ENCODE results near the gene PAK2. TPM values are rescaled to one million over a fixed set of nuclear protein-coding genes. Genes with fewer than 3 reads are reported as not detected.
A peak's percentile ranks its signal among the peaks of the same experiment; 100 is the strongest.

Gene PAK2
- 37.9 TPM for total RNA-seq

DNA sequence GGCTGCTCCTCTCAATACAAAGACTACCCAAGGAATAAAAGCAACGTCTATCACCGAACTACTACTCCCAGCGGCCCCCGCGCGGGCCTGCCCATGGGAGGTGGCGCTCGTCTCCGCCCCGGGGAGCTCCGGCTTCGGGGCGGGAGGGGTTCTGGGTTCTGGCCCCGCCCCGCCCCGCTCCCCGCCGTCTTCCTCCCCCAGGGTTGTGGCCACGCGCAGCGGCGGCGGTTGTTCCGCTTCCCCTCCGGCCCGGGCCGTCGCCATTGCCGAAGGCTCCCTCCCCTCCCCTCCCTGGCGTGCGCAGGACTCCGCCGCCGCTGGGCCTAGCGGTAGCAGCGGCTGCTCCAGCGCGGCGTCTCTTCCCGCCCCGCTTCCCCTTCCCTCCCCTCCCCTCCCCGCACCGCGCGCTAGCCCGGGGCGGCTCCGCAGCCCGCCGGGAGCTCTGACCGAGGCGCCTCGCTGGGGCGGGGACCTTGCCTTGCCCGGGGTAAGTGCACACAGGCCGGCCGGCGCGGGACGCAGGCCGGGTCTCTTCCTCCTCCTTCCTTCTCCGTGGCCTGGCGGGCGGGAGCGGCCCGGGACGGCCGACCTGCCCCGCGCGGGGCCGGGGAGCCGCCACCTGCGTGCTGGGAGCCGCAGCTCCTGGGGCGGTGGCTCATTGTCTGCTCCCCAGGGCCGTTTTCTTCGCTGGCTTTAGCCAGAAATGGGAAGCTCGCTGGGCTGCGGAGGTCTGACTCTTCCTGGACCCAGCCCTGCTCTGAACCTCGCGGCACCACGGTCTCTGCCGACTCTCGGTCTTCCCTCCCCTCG lies at the start of gene PAK2:
TSS of gene PAK2 (plus strand) at position 187 of the 810 bp plus-strand sequence. CDS start 42,790 bp downstream, outside the sequence.
- no peaks in the 10 kb centered on the region for H3K9me3 ChIP-seq (ENCODE audit: low read depth, low read length)
- peaks cover 34% of the 10 kb centered on the region for H3K4me1 ChIP-seq (ENCODE audit: insufficient read depth, low read length)
- peak within 1 kb of the TSS; percentile 91 for H3K4me3 ChIP-seq (ENCODE audit: low read length)
- no peaks in the 10 kb centered on the region for H3K27me3 ChIP-seq (ENCODE audit: insufficient read depth, low read length)

DNA sequence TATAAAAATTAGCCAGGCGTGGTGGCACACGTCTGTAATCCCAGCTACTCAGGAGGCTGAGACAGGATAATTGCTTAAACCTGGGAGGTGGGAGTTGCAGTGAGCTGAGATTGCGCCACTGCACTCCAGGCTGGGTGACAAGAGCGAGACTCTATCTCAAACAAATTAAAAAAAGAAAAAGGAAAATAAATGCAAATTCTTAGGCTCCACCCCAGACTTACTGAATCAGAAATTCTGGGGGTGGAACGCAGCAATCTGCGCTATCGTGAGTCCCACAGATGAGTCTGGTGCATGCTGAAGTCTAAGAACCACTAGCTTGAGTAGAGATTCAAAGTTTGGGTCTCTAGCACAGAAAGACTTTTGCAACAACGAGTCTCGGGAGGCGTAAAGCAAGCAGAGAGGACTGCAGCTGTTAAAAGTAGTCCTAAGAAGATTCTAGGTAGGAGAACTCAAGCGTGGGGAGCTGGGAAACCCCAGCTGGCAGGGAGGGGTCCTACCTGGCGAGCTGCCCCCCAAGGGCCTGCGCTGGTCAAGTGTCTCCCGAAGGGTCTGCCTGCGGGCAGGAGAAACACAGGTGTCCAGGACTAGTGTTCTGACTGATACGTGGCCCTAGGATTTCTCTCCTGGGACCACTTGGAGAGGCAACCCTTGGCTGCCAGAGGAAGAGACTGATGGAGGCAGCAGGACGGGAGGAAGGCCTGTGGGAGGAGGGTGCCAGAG lies 49.6 kb upstream of the PAK2 start:
- Histone ChIP-seq H3K9me3 (ENCODE audit: low read depth, low read length) (no peaks in the 10 kb centered on the region), H3K4me1 (ENCODE audit: insufficient read depth, low read length) (peaks cover 92% of the 10 kb centered on the region), H3K4me3 (ENCODE audit: low read length) (peak overlapping the region; percentile 40), H3K27me3 (ENCODE audit: insufficient read depth, low read length) (no peaks in the 10 kb centered on the region)

DNA sequence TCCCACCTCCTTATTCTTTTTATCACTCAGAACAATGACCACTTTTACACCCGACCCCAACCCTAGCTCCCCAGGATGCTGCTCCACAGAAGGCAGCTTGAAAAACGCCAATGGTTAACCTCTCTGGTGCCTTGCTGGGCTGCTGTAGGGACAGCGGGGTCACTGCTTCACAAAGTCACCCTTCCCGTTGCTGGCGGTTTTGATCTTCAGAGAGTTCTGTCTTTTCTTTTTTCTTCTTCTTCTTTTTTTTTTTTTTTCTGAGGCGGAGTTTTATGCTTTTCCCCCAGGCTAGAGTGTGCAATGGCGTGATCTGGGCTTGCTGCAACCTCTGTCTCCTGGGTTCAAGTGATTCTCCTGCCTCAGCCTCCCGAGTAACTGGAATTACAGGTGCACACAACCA lies 48.3 kb upstream of the PAK2 start:
- Histone ChIP-seq H3K27me3 (ENCODE audit: insufficient read depth, low read length) (no peaks in the 10 kb centered on the region), H3K4me1 (ENCODE audit: insufficient read depth, low read length) (peaks cover 79% of the 10 kb centered on the region)

DNA sequence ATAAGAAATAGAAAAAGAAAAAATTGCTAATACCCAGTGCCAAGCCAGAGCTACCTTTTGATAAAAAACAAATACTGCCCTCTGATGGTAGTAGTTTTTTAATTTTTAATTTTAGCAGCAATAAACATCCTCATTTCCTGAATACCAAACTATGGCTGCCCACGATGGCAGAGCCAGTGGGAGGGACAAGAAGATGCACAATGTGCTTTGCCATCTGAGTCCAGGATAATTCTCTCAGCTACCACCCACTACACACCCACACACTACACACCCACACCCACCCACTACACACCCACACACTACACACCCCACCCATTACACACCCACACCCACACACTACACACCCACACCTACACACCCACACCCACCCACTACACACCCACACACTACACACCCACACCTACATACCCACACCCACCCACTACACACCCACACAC lies 45.4 kb upstream of the PAK2 start:
- H3K27me3 ChIP-seq (ENCODE audit: insufficient read depth, low read length), result no peaks in the 10 kb centered on the region
- no peak overlapping the region for H3K4me3 ChIP-seq (ENCODE audit: low read length)
- no peaks in the 10 kb centered on the region for H3K9me3 ChIP-seq (ENCODE audit: low read depth, low read length)
- peaks cover 52% of the 10 kb centered on the region for H3K4me1 ChIP-seq (ENCODE audit: insufficient read depth, low read length)

More for the DNA sequence above, 48.3 kb upstream of the PAK2 start:
- Histone ChIP-seq H3K9me3 (ENCODE audit: low read depth, low read length) (no peaks in the 10 kb centered on the region), H3K4me3 (ENCODE audit: low read length) (peak overlapping the region; percentile 40)

DNA sequence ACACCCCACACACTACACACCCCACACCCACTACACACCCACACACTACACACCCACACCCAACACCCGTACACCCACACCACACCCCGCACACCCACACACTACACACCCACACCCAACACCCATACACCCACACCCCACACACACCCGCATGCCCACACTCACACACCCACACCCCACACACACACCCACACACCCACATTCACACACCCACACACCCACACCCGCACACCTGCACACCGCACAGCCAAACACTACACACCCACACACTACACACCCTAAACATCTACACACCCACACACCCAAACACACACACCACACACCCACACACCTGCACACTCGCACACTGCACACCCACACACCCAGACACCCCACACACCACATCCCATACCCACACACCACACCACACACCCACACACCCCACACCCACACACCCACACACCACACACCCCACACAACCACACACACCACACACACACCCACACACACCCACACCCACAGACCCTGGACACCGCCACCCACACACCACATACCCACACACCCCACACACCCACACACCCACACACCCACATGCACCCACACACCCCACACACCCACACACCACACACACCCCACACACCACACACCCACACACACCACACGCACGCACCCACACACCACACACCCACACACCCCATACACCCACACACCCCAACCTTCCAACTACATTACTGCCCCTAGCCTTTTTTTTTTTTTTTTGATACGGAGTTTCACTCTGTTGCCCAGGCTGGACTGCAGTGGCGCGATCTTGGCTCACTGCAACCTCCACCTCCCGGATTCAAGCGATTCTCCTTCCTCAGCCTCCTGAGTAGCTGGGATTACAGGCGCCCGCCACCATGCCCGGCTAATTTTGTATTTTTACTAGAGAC lies 44.5 kb upstream of the PAK2 start:
- H3K4me3 ChIP-seq (ENCODE audit: low read length), result no peak overlapping the region
- peaks cover 42% of the 10 kb centered on the region for H3K4me1 ChIP-seq (ENCODE audit: insufficient read depth, low read length)
- no peaks in the 10 kb centered on the region for H3K9me3 ChIP-seq (ENCODE audit: low read depth, low read length)
- no peaks in the 10 kb centered on the region for H3K27me3 ChIP-seq (ENCODE audit: insufficient read depth, low read length)

DNA sequence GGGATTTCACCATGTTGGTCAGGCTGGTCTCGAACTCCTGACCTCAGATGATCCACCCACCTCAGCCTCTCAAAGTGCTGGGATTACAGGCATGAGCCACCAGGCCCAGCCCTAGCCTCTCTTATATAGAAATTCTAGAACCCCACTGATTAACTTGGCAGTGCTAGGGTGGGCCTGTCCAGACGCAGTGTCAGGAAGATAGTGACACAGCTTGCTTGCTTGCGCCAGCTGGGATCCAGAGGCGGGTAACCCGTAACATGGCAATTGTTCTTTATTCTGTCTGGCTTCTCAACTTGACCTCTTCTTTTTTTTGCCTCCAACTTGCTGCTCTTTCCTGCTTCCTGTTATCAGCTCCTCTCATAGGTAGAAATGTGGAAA lies 43.8 kb upstream of the PAK2 start:
- Histone ChIP-seq H3K4me1 (ENCODE audit: insufficient read depth, low read length) (peaks cover 39% of the 10 kb centered on the region), H3K9me3 (ENCODE audit: low read depth, low read length) (no peaks in the 10 kb centered on the region), H3K4me3 (ENCODE audit: low read length) (no peak overlapping the region), H3K27me3 (ENCODE audit: insufficient read depth, low read length) (no peaks in the 10 kb centered on the region)

DNA sequence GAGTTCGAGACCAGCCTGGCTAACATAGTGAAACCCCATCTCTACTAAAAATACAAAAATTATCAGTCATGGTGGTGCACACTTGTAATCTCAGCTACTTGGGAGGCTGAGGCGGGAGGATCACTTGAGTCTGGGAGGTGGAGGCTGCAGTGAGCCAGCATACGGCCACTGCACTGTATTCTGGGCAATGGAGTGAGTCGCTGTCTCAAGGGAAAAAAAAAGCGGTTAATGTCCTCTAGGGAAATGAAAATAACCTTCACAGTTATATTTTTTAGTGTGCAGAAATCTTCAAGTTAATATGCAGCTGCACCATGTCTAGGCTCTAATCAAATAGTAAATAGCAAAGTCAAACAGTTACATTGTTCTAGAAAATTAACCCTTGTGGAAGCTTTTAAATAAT lies 42.4 kb upstream of the PAK2 start:
- no peaks in the 10 kb centered on the region for H3K9me3 ChIP-seq (ENCODE audit: low read depth, low read length)
- H3K4me1 ChIP-seq (ENCODE audit: insufficient read depth, low read length), result peaks cover 26% of the 10 kb centered on the region
- no peaks in the 10 kb centered on the region for H3K27me3 ChIP-seq (ENCODE audit: insufficient read depth, low read length)
- no peak overlapping the region for H3K4me3 ChIP-seq (ENCODE audit: low read length)

DNA sequence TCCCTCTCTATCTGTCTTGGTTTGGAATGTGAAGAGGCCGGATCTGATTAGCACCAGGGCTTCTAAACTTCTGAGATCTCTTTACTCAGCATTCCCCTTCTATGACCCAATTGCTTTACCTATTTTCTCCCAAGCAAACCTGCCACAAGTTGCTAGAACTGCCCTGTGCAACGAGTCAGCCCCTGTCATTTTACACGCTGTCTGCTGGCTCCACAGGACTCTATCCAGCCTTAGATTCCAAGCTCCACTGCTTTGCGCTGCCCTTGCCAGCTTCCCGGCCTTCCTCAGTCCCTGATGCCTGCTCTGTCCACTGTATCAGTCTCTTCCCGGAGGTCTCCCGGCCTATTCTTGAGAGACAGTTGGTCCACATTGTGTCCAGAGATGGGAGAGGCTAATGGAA lies 39.9 kb upstream of the PAK2 start:
- Histone ChIP-seq H3K27me3 (ENCODE audit: insufficient read depth, low read length) (no peaks in the 10 kb centered on the region), H3K4me3 (ENCODE audit: low read length) (no peak overlapping the region), H3K9me3 (ENCODE audit: low read depth, low read length) (no peaks in the 10 kb centered on the region), H3K4me1 (ENCODE audit: insufficient read depth, low read length) (peaks cover 4% of the 10 kb centered on the region)

DNA sequence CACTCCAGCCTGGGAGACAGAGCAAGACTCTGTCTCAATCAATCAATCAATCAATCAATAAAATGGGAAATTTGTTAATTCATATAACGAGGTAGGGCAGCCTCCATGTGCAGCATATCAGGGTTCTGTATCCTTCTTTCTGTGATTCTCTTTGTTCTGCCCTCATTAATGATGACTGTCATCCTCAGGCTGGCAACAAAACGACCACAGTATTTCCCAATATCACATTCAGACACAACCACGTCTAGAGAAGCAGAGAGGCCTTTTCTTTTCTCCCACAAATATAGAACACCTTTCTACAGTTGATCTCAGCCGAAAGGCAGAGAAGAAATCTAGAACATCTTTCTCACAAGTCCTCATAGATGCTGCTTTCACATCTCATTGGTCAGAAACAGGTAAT lies 38.9 kb upstream of the PAK2 start:
- H3K4me3 ChIP-seq (ENCODE audit: low read length), result no peak overlapping the region
- H3K4me1 ChIP-seq (ENCODE audit: insufficient read depth, low read length), result peaks cover 4% of the 10 kb centered on the region
- H3K27me3 ChIP-seq (ENCODE audit: insufficient read depth, low read length), result no peaks in the 10 kb centered on the region
- H3K9me3 ChIP-seq (ENCODE audit: low read depth, low read length), result no peaks in the 10 kb centered on the region

DNA sequence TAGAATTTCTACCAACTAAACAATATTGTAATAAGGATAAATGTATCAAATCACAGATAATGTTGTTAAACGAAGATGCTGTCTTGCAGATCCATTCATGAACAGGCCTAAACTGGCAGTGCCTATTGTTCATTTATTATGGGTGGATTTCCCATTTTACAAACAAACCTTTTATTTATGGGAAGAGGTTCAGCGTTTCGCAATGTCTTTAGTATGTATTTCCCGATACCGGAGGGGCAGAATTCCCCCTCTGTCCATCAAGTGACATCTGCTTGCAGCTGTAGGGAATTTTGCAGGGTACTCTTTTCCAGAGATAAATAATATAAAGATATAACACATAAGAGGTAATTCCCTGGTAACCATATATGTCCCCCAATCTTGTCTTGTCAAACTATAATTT lies 33.3 kb upstream of the PAK2 start:
- peaks cover 15% of the 10 kb centered on the region for H3K4me1 ChIP-seq (ENCODE audit: insufficient read depth, low read length)
- no peaks in the 10 kb centered on the region for H3K27me3 ChIP-seq (ENCODE audit: insufficient read depth, low read length)
- no peaks in the 10 kb centered on the region for H3K9me3 ChIP-seq (ENCODE audit: low read depth, low read length)
- no peak overlapping the region for H3K4me3 ChIP-seq (ENCODE audit: low read length)

DNA sequence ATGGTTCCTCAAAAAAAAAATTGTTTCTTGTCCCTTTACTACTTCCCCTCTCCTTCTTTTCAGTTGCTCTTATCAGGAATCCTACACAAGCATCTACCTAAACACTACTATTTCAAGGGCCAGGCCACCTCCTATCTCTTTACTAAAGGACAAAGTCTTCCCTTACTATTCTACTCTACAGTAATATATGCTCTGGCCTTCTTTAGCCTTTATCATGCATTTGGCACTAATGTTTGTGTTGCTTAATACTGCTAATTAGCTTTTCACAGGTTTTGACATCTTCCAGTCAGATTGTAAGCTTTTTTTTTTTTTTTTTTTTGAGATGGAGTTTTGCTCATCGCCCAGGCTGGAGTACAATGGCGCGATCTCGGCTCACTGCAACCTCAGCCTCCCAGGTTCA lies 32.9 kb upstream of the PAK2 start:
- peaks cover 19% of the 10 kb centered on the region for H3K4me1 ChIP-seq (ENCODE audit: insufficient read depth, low read length)
- H3K4me3 ChIP-seq (ENCODE audit: low read length), result no peak overlapping the region
- no peaks in the 10 kb centered on the region for H3K27me3 ChIP-seq (ENCODE audit: insufficient read depth, low read length)
- no peaks in the 10 kb centered on the region for H3K9me3 ChIP-seq (ENCODE audit: low read depth, low read length)

DNA sequence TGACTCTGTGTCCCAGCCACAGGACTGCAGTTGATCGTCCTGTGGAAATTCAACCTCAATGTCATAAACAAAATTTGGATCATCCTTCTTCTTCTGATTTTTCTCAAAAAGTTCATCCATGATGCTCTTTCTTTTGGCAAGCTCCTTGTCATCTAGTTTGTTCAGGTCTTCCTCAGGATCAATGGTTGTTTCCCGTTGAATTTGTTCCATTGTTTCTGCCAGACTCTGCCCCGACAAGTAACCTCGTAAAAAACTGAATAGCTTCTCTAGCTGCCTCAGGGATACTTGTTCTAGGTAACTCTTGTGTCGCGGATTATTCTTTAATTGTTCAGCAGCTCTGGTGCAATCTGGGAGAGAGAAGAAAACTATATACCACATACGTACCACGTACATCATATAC lies 32.1 kb upstream of the PAK2 start:
- peaks cover 19% of the 10 kb centered on the region for H3K4me1 ChIP-seq (ENCODE audit: insufficient read depth, low read length)
- H3K27me3 ChIP-seq (ENCODE audit: insufficient read depth, low read length), result no peaks in the 10 kb centered on the region
- H3K9me3 ChIP-seq (ENCODE audit: low read depth, low read length), result no peaks in the 10 kb centered on the region
- H3K4me3 ChIP-seq (ENCODE audit: low read length), result no peak overlapping the region

DNA sequence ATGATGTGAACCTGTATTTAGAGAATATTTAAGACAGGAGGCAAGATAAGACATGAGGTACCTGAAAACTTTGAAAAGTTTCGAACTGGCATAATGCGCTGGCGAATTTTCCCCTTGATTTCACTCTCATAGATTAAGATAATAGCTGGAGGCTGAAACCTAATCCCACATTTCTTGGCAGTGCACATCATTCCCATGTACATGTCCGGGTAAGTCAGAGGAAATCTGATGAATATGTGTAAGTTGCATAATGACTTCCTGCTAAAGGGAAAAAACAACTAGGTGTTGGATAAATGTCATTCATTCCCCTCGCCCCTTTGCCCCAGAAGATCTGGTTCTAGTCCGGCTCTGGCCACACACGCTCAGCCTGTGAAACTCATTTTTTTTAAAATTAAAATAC lies 31.2 kb upstream of the PAK2 start:
- no peaks in the 10 kb centered on the region for H3K27me3 ChIP-seq (ENCODE audit: insufficient read depth, low read length)
- H3K9me3 ChIP-seq (ENCODE audit: low read depth, low read length), result no peaks in the 10 kb centered on the region
- no peak overlapping the region for H3K4me3 ChIP-seq (ENCODE audit: low read length)
- peaks cover 27% of the 10 kb centered on the region for H3K4me1 ChIP-seq (ENCODE audit: insufficient read depth, low read length)

DNA sequence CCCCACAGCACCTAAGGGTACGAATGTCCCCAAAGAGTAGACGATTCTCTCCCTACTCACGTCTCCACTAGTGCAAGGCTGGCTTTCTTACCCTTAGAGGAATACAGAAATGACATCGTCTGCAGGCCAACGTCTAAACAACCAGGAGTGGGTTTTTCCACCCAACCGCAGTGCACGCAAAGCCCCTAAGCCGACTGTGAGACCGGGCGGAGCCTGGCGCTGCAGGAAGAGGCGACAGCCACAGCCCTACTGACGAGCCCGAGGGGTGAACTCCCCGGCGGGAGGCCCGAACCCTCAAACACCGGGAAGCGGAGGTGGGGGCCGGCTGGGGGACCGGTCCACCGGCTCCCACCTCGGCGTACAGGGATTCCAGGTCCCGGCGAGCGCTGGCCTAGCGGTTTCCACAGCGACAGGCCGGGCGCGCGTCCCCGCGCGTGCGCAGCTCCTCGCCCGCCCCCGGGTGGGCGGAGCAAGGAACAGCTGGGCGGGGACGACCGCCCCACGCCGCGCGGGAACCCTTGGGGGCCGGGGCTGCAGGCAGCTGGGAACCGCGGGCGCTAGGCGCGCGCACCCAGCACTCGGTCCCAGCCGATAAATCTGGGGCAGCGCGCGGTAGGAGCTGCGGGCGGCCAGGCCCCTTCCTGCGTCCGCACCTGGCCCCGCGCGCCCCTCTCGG lies 27.7 kb upstream of the PAK2 start, which contains the start of the genes CEP19 and PIGX:
TSS of gene CEP19 (minus strand) at position 413 of the 676 bp plus-strand sequence. CDS start 3,593 bp downstream, outside the sequence.
TSS of gene PIGX (plus strand) at position 540 of the 676 bp plus-strand sequence.
- H3K4me3 ChIP-seq (ENCODE audit: low read length), result peak within 1 kb of the TSS; percentile 69
- no peaks in the 10 kb centered on the region for H3K27me3 ChIP-seq (ENCODE audit: insufficient read depth, low read length)
- peaks cover 25% of the 10 kb centered on the region for H3K4me1 ChIP-seq (ENCODE audit: insufficient read depth, low read length)
- H3K9me3 ChIP-seq (ENCODE audit: low read depth, low read length), result no peaks in the 10 kb centered on the region
